Caco-2 (cell line): ENCODE results near the gene SLC6A6. TPM values are rescaled to one million over a fixed set of nuclear protein-coding genes. Genes with fewer than 3 reads are reported as not detected.

Source experiments
- BruUV-seq: library from RNA; stranded (reverse); fragments of 400-500 nt; replicated peaks from 2 replicates; lab custom pipeline; 2021; lab: Mats Ljungman, UMichigan
- CTCF ChIA-PET: fragments of 300-600 bp; sonication (Branson Sonifier 250); formaldehyde crosslinking; loops from one replicate; lab custom pipeline; 2022; ENCODE audit warnings: antibody characterized with exemption; lab: Charles Lee
- POLR2A ChIA-PET: fragments of 300-600 bp; sonication (Branson Sonifier 250); formaldehyde crosslinking; loops from one replicate; lab custom pipeline; 2022; ENCODE audit warnings: antibody characterized with exemption; lab: Charles Lee
- DNase-seq, 2 experiments: peaks; one replicate each; pipeline versions ENCODE4 v3.0.0 to v3.0.0-alpha.2; 2020 to 2022
- H3K27me3 ChIP-seq: replicated peaks from 2 replicates; pipeline ENCODE4 v1.6.0; 2011; ENCODE audit warnings: low read length; ENCODE audit not compliant: control insufficient read depth, insufficient read depth
- H3K36me3 ChIP-seq: 2 replicates; pipeline ENCODE4 v1.5.1; 2011; ENCODE audit warnings: low read length; ENCODE audit not compliant: control insufficient read depth, insufficient read depth
- H3K4me1 ChIP-seq: fragments of 250-450 bp; sonication (Bioruptor Pico); 2 replicates; pipeline ENCODE4 v1.5.1; 2020; ENCODE audit warnings: mild to moderate bottlenecking
- H3K4me3 ChIP-seq: 2 replicates; pipeline ENCODE4 v1.5.1; 2011; ENCODE audit warnings: low read depth, mild to moderate bottlenecking, control low read depth, low read length
- H3K9me3 ChIP-seq: fragments of 250-450 bp; sonication (Bioruptor Pico); 2 replicates; pipeline ENCODE4 v1.5.1; 2020; ENCODE audit warnings: mild to moderate bottlenecking, moderate library complexity
- H3K27ac Mint-ChIP-seq: one replicate; pipeline ENCODE4 v1.8.0; 2022; ENCODE audit warnings: mixed read lengths; ENCODE audit not compliant: unreplicated experiment
- H3K27me3 Mint-ChIP-seq: one replicate; pipeline ENCODE4 v1.8.0; 2022; ENCODE audit warnings: mixed read lengths; ENCODE audit not compliant: insufficient read depth, unreplicated experiment
- H3K36me3 Mint-ChIP-seq: one replicate; pipeline ENCODE4 v1.8.0; 2022; ENCODE audit warnings: mild to moderate bottlenecking, mixed read lengths; ENCODE audit not compliant: insufficient read depth, unreplicated experiment
- H3K4me1 Mint-ChIP-seq: one replicate; pipeline ENCODE4 v1.8.0; 2022; ENCODE audit warnings: low read depth, mixed read lengths; ENCODE audit not compliant: unreplicated experiment
- H3K4me3 Mint-ChIP-seq: one replicate; pipeline ENCODE4 v1.8.0; 2022; ENCODE audit warnings: mild to moderate bottlenecking, moderate library complexity, mixed read lengths; ENCODE audit not compliant: unreplicated experiment
- H3K9me3 Mint-ChIP-seq: one replicate; pipeline ENCODE4 v1.8.0; 2022; ENCODE audit warnings: mixed read lengths; ENCODE audit not compliant: unreplicated experiment
- intact Hi-C: fragments of 100-400 bp; cut with micrococcal nuclease; formaldehyde crosslinking; loops from one replicate; pipeline ENCODE4 v1.10.0; 2022; ENCODE audit not compliant: unreplicated experiment
- total RNA-seq: library from RNA; stranded (reverse); gene quantifications from 2 replicates; pipeline ENCODE4 v1.2.3, GENCODE V29; 2022
- TF ChIP-seq, protein P1 (sequence below), 2 experiments: fragments of 200-600 bp in 1 of 2; IDR thresholded peaks; 1 replicate in 1 of 2; 2 replicates in 1 of 2; pipeline versions ENCODE4 v1.5.1 to v1.8.0; 2011 to 2022; ENCODE audit warnings: antibody characterized with exemption in 1 of 2, control low read depth in 1 of 2, inconsistent platforms in 1 of 2, low read depth in 1 of 2, low read length in 1 of 2, mild to moderate bottlenecking in 1 of 2, moderate library complexity in 1 of 2; ENCODE audit not compliant: insufficient read depth in 1 of 2, severe bottlenecking in 1 of 2, unreplicated experiment in 1 of 2

The SLC6A6 gene
- total RNA-seq, 1 experiment from 2014 or later, result 49.6 TPM

DNA sequence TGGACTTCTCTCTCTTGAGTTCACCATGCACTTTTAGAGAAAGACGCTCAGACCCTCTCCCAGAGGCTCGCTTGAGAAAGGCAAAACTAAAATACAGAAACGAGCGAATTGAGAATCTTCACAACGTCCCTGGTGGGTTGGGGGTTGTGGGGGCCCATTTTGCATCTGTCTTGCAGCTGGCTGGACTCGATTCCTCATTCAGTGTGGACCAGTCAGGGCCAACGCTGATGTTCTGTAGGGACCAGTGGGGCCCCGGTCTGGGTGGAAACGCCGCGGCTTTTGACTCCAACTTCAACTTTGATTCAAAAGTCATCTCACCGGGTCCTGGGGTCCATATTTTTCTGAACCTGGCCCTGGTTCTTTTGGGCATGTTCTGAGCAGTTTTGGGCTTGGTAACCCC lies 68.1 kb downstream of the SLC6A6 start:
- no TSS peak for BruUV-seq
- peaks cover 5% of the 10 kb centered on the region for H3K36me3 ChIP-seq
- Mint-ChIP-seq H3K27me3 (no peaks in the 10 kb centered on the region), H3K27ac (no peak overlapping the region), H3K4me1 (no peaks in the 10 kb centered on the region), H3K9me3 (no peaks in the 10 kb centered on the region), H3K36me3 (peaks cover 50% of the 10 kb centered on the region), H3K4me3 (no peak overlapping the region)
- H3K4me1 ChIP-seq, result 0 out of 2 replicates have a peak, but pooled peaks cover 9% of the 10 kb centered on the region
- POLR2A ChIA-PET, result interaction anchor here (0.6 kb wide), 1 partner anchor 151 kb away, joined by 6 read pairs; no protein-coding TSS in a partner anchor
- H3K27me3 ChIP-seq, result no peaks in the 10 kb centered on the region
- CTCF ChIA-PET, result no interaction called here
- no peaks in the 10 kb centered on the region for H3K9me3 ChIP-seq
- H3K4me3 ChIP-seq, result no peak overlapping the region
- no peak for DNase-seq
- TF ChIP-seq, protein P1, sequence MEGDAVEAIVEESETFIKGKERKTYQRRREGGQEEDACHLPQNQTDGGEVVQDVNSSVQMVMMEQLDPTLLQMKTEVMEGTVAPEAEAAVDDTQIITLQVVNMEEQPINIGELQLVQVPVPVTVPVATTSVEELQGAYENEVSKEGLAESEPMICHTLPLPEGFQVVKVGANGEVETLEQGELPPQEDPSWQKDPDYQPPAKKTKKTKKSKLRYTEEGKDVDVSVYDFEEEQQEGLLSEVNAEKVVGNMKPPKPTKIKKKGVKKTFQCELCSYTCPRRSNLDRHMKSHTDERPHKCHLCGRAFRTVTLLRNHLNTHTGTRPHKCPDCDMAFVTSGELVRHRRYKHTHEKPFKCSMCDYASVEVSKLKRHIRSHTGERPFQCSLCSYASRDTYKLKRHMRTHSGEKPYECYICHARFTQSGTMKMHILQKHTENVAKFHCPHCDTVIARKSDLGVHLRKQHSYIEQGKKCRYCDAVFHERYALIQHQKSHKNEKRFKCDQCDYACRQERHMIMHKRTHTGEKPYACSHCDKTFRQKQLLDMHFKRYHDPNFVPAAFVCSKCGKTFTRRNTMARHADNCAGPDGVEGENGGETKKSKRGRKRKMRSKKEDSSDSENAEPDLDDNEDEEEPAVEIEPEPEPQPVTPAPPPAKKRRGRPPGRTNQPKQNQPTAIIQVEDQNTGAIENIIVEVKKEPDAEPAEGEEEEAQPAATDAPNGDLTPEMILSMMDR (IDR thresholded peaks at IDR 0.05; ENCODE audit: insufficient read depth in 1 of 2, low read depth in 1 of 2, low read length in 1 of 2, severe bottlenecking in 1 of 2, unreplicated experiment in 1 of 2), result no peak
- intact Hi-C loops, result no loop called here

DNA sequence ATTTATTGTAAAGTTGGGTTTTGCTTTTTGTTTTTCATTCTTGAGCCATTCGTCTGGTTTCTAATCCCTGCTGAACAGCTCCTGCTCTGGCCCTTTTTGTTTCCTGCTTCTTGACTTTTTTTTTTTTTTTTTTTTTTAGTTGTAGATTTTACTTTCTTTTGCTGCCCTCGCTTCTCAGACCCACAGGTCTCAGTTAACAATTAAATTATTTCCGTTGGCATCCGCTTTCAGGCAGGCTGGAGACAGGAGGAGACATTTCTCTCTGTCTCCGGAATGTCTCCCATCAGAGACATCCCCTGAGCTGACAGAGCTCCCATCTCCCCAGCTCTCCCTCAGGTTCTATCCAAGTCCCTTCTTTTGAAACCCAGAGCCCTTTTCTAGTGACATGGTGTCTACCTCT lies 68.6 kb downstream of the SLC6A6 start:
- Mint-ChIP-seq H3K36me3 (peaks cover 50% of the 10 kb centered on the region), H3K9me3 (no peaks in the 10 kb centered on the region), H3K27me3 (no peaks in the 10 kb centered on the region), H3K4me3 (no peak overlapping the region), H3K27ac (no peak overlapping the region), H3K4me1 (no peaks in the 10 kb centered on the region)
- BruUV-seq, result no TSS peak
- TF ChIP-seq, protein P1 (IDR thresholded peaks at IDR 0.05; ENCODE audit: insufficient read depth in 1 of 2, low read depth in 1 of 2, low read length in 1 of 2, severe bottlenecking in 1 of 2, unreplicated experiment in 1 of 2), result no peak
- peaks cover 5% of the 10 kb centered on the region for H3K36me3 ChIP-seq
- DNase-seq, result no peak
- intact Hi-C loops, result no loop called here
- no peaks in the 10 kb centered on the region for H3K9me3 ChIP-seq
- no peaks in the 10 kb centered on the region for H3K27me3 ChIP-seq
- H3K4me3 ChIP-seq, result no peak overlapping the region
- ChIA-PET POLR2A (interaction anchor here (0.6 kb wide), 1 partner anchor 152 kb away, joined by 6 read pairs; no protein-coding TSS in a partner anchor), CTCF (no interaction called here)
- 0 out of 2 replicates have a peak, but pooled peaks cover 9% of the 10 kb centered on the region for H3K4me1 ChIP-seq

DNA sequence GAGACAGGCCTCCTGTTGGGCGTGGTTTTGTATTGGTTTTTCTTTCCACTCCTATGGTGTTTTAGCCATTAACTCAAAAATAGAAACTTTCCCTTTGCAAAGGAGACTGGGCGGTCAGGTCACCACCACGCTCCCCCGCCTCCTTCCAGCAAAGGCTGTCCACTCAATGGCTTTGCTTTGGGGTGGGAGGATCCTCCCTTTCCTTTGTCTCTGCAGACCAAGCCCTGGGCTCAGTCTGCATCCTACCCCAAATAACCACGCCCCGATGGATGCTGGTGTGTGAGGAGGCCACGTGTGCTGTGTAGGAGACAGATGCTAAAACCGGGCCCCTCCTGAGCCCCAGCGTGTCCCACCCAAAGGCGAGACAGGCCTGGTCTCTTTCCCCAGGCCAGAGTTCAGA lies 69.3 kb downstream of the SLC6A6 start:
- H3K27me3 Mint-ChIP-seq, result no peaks in the 10 kb centered on the region
- ChIA-PET POLR2A (no interaction called here), CTCF (no interaction called here)
- H3K36me3 ChIP-seq, result peaks cover 5% of the 10 kb centered on the region
- no peak overlapping the region for H3K27ac Mint-ChIP-seq
- TF ChIP-seq, protein P1 (IDR thresholded peaks at IDR 0.05; ENCODE audit: insufficient read depth in 1 of 2, low read depth in 1 of 2, low read length in 1 of 2, severe bottlenecking in 1 of 2, unreplicated experiment in 1 of 2), result no peak
- no TSS peak for BruUV-seq
- intact Hi-C loops, result no loop called here
- no peaks in the 10 kb centered on the region for H3K27me3 ChIP-seq
- H3K4me1 ChIP-seq, result 0 out of 2 replicates have a peak, but pooled peaks cover 9% of the 10 kb centered on the region
- no peaks in the 10 kb centered on the region for H3K9me3 Mint-ChIP-seq
- H3K4me3 Mint-ChIP-seq, result no peak overlapping the region
- no peak overlapping the region for H3K4me3 ChIP-seq
- no peaks in the 10 kb centered on the region for H3K9me3 ChIP-seq
- no peak for DNase-seq
- H3K36me3 Mint-ChIP-seq, result peaks cover 44% of the 10 kb centered on the region
- no peaks in the 10 kb centered on the region for H3K4me1 Mint-ChIP-seq
